ENCODE data around the gene TCF15. TPM values are rescaled to one million over a fixed set of nuclear protein-coding genes. Genes with fewer than 3 reads are reported as not detected.

TCF15 gene, protein sequence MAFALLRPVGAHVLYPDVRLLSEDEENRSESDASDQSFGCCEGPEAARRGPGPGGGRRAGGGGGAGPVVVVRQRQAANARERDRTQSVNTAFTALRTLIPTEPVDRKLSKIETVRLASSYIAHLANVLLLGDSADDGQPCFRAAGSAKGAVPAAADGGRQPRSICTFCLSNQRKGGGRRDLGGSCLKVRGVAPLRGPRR
- 4.5 TPM for polyA plus RNA-seq (ENCODE audit: insufficient read length)

DNA sequence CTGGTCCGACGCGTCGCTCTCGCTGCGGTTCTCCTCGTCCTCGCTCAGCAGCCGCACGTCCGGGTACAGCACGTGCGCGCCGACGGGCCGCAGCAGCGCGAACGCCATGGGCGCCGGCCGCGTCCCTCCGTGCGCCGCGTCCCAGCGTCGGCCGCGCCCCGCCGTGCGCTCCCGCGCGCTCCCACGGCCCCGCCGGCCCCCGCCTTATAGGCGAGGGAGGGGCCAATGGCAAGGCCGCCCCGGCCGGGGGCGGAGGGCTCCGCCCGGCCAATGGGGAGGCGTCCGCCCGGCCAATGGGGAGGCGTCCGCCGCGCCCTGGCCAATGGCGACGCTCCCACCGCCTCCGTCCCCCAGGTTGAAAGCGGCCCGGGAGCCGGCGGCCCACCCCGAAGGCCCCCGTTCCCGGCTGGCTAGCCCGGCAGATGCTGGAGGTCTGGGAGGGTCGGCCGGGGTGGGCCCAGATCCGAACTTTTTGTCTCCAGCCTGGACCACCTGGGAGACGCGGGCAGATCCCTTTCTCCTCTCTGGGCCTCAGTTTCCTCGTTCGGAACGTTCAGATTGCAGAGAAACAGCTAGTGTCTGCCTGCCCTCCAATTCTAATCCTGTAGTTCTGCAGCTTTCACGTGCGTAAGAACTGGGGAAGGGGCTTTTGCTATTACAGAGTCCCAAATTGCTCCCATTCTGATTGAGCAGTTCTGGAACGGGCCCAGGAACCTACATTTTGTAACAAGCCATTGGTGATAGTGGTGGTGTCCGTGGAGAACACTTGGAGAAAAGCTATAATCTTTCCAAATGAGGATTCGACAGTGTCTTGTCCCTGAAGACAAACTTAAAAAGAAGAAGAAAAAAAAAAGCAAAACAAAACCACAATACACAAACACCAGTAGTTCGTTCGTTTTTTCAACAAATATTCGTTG, at the start of gene TCF15:
Gene TCF15 (minus strand): TSS at position 180 of the 917 bp plus-strand sequence. CDS start 72 bp downstream, at position 108.
- DNase-seq, result peak; percentile 84

DNA sequence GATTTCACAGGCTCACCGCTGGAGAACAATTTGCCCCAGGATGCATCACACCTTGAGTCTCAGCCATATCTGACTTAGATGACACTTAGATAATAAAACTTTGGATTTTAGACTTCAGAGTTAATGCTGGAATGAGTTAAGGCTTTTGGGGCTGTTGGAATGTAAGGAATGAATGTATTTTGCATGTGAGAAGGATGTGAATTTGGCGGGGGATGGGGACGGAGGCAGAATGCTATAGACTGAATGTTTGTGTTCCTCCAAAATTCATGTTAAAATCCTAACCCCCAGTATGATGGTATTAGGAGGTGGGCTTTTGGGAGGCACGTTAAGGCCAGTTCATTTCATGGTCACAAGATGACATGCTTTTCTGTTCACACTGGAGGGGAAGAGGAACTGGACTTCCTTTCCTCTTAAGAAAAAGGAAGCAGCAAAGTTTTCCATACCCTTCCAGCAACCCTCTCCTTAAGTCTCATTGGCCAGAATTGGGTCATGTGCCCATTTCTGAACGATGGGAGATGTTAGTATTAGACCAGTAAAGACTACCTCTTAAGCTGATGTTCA, 48.7 kb upstream of the TCF15 start:
- no peak for DNase-seq

DNA sequence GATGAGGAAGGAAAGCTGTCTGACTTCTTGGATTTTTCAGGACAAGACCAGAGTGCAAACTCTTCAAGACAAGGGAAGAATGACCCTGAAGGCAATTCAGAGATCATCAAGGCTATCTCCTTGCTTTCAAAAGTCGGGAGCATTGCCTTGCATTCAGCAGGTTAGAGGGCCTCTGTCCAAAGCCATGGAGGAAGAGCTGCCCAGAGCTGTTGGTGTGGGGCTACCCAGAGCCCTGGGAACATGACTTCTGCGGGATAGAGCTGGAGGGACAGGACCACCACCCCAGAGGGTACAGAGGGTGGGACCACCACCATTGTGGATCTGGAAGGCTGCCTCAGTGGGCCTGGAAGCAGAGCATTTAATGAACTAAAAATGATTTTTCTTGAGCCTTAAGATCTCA, 48.1 kb upstream of the TCF15 start:
- no peak for DNase-seq

DNA sequence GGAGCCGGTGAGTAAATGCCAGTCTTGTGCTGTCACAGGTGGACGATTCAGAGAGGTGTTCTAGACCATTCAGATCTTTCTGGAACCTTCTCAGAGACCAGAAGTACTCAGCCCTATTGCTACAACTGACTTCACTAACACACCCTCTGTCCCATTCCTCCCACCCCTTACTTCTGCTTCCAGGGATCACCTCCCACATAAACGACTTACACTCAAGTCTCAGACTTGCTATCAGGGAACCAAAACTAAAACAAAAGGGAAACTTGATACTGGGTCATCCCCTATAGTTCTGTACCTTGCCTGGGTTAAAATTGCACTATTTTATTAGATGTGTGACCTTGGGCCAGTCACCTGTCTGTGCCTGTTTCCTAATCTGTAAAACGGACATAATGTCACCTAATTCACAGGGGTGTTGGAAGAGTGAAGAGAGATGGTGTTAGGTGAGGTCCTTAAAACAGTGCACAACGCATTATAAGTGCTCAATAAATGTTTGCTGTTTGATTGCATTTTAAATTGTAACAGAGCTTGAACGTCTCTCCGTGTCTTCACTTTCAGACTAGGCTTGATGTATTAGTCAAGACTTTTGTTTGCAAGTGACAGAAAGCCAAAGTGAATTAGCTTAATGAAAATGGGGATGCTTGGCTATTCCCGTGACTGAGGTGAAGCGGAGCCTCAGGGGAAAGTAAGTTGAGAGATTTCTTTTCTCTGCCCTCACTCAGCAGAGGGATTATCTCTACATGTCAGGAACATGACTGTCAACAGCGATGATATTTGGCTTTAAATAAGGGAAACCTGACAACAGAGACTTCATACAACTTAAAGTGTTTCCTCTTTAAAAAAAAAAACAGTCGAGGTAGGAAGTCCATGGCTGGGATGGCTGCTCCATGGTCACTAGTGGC, 45.9 kb upstream of the TCF15 start:
- DNase-seq, result no peak

DNA sequence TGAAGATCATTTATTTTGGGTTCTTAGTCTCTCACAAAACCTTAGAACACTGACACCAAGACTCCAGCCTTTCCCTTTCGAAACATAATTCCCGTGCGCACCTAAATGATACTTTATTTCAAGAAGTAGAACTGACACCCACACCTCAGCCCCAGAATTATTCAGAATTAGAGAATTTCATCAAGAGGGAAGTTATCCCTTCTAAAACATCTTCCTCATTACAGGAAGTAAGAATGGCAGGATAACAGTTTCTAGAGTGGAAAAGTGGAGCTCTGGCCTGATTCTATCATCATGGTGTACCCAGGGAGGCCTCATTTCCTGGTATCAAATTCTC, 44.3 kb upstream of the TCF15 start:
- no peak for DNase-seq

DNA sequence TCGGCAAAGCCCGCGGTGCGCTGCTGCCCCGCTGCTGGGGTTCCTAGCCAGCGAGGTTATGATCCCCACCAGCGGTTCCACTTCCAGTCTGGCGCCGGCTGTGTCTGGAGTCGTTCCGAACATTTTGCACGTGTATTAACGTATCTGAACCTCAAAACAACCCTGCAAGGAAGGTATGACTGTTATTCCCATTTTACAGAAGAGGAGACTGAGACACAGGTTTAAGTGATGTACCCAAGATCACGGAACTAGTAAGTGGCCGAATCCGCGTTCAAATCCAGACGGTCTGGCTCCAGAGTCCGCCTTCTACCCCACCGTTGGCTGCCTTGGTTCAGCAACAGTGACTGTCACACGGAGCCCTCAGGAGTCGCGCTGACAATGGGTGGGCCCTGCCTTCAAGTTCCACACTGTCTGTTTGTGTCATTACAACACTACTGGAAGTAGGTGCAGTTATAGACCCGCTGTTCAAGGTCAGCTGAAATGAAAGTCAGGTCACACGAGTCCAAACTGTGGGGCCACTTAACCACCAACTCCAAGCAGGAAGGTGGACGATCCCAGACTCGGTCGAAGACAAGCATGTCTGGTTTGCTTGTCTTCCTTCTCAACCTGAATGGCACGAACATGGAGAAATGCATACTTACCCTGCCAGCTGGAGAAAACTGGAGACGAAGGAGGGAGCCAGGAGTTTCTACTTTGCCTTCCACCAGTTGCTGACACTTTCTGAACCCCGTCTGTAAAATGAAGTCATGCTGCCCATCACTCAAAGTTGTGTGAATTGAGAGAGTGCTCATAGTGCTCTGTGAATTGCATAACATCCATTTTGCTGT, 43.7 kb upstream of the TCF15 start:
- DNase-seq, result no peak

DNA sequence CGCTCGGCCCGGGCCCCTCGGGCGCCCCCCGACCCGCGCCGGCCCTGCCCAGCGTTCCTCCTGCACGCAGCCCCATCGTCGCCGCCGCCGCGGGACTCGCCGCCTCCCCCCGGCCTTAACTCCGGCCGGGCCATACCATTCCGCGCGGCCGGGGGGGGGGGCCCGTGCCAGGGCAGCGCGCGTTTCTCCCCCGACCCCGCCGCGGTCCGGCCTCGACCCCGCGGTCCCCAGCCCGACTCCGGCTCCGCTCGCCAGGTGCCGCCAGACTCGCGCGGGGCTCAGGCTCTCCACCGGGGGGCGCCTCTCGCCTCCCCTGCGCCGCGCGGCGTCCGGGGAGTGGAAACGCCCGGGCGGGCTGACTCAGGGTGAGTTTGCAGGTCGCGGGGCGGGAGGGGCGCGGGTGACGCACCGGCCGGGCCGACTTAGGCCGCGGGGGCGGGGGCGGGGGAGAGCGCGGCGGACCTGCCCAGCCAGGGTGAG, 43.0 kb upstream of the TCF15 start, which contains the start of gene SRXN1:
Gene SRXN1 (minus strand): TSS at position 91 of the 480 bp plus-strand sequence. CDS start 15 bp downstream, at position 76.
- peak; percentile 88 for DNase-seq

DNA sequence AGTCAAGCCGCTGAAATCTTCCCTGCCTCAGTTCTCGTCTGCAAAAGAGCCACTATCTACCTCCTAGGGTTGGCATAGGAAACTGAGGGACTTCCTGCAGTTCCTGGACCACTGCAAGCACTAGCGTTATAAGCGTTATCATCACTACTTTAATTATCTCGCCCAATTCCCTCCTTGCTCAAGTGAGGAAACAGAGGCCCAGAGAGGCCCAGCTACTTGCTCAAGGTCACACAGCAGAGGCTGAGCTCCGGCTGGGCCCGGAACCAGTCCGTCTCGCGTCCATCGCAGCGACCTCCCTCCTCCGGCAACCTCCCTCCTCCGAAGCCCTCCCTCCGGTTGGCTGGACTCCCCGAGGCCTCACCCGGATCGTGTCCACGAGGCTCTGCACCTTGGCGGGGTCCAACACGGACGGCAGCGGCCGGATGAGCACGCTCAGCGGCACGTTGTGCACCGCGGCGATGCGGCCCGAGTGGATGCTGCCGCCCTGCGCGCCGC, 42.6 kb upstream of the TCF15 start:
- peak; percentile 52 for DNase-seq

DNA sequence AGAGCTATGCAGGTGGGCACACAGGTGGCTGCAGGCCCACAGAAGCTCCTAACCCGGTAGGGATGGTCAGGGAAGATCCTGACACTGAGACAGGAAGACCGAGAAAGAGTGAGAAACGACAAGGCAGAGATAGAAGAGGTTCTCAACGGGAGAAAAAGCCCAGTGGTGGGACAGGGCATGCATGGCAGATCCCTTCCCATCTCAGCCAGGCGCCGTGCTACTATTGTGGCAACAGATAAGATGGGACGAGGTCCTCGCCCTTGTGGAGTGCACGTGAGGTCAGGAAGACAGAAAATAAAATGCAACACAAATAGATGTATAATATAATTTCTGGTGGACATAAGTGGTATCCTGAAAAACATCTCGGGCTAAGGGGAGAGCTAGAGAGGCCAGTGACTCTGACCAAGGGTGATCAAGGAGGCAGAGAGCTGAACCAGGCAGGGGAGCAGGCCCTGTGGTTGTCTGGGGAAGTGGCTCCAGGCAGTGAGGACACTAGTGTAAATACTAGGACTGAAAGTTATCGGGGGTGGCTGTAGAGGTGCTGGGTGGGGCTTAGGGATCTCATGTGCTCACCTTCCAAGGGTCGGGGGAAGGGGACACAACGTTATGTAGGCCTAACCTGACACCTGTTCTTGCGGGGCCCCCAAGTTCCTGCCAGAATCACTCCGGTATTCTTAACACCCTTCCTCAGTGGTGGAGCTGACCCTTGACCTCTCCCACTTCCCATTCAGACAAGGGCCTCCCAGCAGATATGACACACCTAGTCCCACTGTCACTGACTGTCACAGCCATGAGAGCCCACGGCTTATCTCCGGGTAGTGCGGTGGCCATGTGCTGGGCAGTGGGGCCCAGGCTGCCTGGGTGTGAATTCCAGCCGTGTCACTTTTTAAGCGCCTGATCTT, 41.9 kb upstream of the TCF15 start:
- no peak for DNase-seq

DNA sequence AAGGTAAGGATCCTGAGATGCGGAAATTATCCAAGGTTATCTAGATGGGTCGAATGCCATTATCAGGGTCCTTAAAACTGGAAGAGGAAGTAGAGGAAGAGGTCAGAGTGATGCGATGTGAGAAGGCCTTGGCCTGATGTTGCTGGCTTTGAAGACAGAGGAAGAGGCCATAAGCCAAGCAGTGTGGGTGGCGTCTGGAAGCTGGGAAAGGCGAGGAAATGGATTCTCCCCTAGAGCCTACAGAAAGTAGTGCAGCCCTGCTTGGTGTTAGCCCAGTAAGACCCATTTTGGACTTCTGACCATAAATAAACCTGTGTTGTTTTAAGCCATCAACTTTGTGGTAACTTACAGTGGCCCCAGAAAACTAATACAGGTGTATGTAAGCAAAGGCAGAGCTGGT, 40.8 kb upstream of the TCF15 start:
- no peak for DNase-seq

DNA sequence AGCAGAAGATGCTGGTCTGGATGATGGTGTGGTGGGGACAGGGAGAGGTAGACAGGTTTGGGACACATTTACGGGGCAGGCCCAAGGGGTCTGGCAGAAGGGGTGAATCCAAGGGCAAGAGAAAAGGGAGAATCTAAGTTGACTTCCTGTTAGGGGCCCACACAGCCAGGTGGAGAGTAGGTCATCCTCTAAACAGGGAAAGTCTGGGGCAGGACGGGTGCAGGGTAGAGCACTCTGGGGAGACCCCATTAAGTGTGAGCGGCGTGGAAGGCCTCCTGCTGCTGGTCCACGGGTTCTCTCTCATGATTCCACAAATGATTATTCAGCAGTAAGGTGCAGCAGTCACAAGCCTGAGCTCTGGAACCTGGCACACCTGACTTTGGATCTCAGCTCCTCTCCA, 40.2 kb upstream of the TCF15 start:
- no peak for DNase-seq

DNA sequence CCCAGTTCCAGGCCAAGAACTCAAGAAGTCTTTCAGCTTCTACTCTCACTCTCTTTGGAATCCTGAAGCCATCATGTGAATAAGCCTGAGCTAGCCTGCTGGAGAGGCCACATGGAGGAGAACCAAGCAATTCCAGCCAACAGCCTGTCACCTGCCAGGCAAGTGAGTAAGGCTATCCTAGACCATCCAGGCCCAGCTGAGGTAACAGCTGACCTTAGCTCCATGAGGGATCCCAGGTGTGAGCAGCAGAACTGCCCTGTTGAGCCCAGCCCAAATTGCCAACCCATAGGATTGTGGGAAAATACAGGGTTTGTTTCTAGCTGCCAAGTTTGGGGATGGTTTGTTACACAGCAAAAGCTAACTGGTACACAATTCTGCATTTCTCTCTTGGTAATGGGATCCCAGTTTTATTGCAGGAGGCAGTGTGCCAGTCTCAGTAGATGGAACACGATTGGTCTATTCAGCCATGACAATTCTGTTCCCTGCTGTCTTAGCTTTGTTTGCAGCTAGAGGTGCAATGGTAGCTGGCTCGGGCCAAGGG, 37.4 kb upstream of the TCF15 start:
- DNase-seq, result no peak

DNA sequence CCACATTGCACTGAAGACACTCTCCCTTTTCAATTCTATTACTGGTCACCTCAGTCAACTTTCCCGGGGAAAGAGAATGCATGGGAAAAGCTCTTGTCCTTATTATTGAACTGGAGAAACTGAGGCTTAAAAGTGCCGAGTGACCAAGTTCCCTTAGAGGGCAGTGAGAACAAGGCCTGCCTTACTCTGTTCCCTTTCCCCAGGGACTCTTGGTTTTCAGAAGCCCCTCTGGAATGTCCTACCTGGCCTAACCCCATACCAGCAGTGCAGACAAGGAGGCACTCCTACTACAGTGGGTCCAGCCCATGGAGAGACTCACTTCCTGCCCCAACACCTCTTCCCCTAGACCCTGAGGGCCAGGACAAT, 36.7 kb upstream of the TCF15 start:
- DNase-seq, result no peak

DNA sequence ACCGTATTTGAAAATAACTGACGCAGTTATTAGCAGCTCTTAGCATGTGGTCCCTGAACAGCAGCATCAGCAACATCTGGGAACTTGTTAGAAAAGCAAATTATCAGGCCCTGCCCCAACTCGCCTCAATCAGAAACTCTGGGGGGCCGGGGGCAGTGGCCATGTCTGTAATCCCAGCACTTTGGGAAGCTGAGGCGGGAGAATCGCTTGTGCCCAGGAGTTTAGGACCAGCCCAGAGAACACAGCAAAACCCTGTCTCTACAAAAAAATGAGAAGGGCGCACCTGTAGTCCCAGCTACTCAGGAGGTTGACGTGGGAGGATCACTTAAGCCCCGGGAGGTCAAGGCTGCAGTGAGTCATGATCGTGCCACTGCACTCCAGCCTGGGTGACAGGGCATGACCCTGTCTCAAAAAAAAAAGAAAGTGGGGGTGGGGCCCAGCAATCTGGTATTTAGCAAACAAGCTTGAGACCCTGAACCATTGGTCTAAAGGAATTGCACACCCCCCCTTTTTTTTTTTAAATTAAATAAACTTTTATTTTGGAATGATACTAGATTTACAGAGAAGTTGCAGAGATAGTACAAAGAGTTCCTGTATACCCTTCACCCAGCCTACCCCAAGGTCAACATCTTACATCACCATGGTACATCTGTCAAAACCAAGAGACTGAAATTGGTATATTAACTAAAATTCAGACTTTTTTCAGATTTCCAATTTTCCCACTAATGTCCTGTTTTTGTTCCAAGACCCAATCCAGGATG, 36.2 kb upstream of the TCF15 start:
- DNase-seq, result no peak

DNA sequence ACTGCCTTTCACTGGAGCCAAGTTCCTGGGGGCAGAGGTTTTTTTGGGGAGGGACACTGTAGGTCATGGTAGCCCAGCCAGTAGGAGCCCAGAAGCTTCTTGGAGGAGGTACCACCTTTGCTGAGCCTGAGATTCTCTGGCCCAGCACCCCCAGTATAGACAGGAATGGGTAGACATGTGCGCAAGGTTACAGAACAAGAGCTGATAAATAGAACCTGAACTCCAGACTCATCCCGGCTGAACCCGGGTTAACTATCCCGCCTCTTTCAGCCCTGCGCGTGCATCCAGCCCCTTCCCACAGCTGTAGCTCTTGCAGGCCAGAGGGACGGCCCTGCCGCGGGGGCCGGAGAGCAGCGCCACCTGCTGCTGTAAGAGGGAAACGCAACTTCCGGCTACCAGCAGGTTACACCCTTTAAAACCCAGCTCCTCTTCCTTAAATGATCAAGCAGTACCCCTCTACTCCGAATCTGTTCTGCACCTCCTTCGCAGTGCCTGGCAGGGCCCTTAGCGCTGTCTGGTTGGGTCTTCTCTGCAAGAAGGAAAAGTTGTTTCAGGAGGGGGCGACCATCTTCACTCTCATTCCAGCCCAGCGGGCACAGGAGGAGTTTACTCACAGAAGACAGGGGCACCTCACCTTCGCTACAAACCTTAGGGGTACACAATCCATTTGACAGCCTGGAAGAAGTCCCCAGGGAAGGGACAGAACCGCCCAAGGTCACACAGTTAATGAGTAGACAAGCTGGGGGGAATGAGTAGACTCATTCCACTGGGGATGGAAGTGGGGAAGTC, 35.4 kb upstream of the TCF15 start:
- DNase-seq, result peak; percentile 84

DNA sequence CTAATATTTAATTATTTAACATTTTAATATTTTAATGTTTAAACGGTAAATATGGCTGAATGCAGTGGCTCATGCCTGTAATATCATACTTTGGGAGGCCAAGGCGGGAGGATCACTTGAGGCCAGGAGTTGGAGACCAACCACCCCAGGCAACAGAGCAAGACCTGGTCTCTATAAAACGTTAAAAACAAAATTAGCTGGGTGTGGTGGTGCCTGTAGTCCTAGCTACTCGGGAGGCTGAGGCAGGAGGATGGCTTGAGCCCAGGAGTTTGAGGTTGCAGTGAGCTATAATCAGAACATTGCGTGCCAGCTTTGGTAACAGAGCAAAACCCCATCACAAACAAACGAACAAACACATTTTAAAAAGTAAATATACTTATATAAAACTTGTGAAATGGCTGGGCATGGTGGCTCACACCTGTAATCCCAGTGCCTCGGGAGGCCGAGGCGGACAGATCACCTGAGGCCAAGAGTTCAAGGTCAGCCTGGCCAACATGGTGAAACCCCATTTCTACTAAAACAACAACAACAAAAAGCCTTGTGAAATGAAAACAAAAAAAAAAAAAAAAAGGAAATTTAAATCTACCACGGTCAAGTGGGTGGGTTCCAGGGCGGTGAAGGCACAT, 34.7 kb upstream of the TCF15 start:
- DNase-seq, result no peak

DNA sequence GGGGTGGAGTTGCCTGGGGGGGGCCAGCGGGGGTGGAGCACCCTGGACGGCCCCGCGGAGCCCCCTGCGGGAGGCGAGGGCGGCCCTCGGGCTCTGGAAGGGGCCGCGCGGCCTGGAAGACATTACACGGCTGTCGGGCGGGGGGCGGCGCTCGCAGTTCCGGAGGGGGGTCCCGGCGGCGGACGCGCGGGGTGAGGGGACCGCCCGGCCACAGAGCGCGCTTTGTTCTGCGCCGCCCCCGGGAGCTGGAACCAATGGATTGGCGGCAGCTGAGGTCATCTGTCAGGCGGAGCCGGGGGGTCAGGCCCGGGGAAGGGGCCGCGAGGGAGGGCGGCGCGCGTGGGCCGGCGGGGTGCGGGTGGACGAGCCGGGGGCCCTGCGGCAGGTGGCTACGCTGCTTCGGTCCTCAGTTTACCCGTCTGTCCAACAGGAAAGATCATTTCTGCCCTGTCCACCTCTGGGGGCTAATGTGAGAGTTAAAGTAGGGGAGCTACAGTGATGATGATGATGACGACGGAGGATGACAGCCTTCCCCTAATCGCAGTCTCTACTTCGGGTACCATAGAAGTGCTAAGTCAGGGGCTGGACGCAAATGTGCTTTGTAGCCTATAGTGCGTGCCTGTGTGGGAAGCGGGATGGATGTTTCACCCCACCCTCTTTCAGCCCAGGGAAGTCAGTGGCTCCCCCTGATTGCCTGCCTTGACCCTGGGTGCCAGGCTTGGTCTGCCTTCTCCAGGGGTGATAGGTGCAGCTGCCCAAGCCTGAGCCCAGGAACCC, 32.5 kb upstream of the TCF15 start:
- peak; percentile 63 for DNase-seq

Measured in hindlimb muscle (tissue), 1 donor.